Stimulated activated memory B cell treated with anti-CD40 and anti-IgM and Interleukin-4, amounts not matched to agents 10 μg/mL and 1 μg/mL and 100 μg/mL, for 72 hours (primary cell): ENCODE results near the gene GABRA1.

ENCODE experiments used
- ATAC-seq: fragments of 150-1000 bp; cut with Tn5 transposase; 2 replicates; pipeline ENCODE4 v1.10.0; 2021
- H3K27ac Mint-ChIP-seq: one replicate; pipeline ENCODE4 v1.8.0; 2022; ENCODE audit warnings: mild to moderate bottlenecking, mixed read lengths
- H3K27me3 Mint-ChIP-seq: one replicate; pipeline ENCODE4 v1.8.0; 2022; ENCODE audit warnings: mixed read lengths
- H3K36me3 Mint-ChIP-seq: one replicate; pipeline ENCODE4 v1.8.0; 2022; ENCODE audit warnings: mixed read lengths
- H3K4me1 Mint-ChIP-seq: one replicate; pipeline ENCODE4 v1.8.0; 2022; ENCODE audit warnings: mixed read lengths
- H3K4me3 Mint-ChIP-seq: one replicate; pipeline ENCODE4 v1.8.0; 2022; ENCODE audit warnings: mild to moderate bottlenecking, moderate library complexity, mixed read lengths
- H3K9me3 Mint-ChIP-seq: one replicate; pipeline ENCODE4 v1.8.0; 2022; ENCODE audit warnings: mixed read lengths

The GABRA1 gene

DNA sequence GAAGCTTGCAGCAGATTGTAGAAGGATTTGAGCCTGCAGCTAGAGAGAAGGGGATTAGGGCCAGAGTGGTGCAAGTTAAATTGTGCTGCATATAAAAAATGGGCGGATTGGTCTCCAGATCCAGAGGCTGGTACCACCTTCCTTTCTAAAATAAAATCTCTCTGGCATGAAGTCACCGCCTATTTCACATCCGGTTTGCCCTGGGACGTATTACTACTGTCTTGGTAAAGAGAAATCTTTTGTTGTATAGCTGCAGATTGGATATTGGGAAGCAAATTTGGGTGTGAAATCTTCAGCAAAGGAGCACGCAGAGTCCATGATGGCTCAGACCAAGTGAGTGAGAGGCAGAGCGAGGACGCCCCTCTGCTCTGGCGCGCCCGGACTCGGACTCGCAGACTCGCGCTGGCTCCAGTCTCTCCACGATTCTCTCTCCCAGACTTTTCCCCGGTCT, at the start of gene GABRA1:
Gene GABRA1, plus strand, starts transcription at position 180 of the 451 bp plus-strand sequence. CDS start 2,691 bp downstream, outside the sequence.
- no peak within 1 kb of the TSS for H3K27ac Mint-ChIP-seq
- no peak within 1 kb of the TSS for H3K4me3 Mint-ChIP-seq
- no peaks in the 10 kb centered on the region for H3K4me1 Mint-ChIP-seq
- peaks cover 3% of the 10 kb centered on the region for H3K9me3 Mint-ChIP-seq
- ATAC-seq, result no peak
- H3K27me3 Mint-ChIP-seq, result peaks cover 23% of the 10 kb centered on the region
- H3K36me3 Mint-ChIP-seq, result no peaks in the 10 kb centered on the region

DNA sequence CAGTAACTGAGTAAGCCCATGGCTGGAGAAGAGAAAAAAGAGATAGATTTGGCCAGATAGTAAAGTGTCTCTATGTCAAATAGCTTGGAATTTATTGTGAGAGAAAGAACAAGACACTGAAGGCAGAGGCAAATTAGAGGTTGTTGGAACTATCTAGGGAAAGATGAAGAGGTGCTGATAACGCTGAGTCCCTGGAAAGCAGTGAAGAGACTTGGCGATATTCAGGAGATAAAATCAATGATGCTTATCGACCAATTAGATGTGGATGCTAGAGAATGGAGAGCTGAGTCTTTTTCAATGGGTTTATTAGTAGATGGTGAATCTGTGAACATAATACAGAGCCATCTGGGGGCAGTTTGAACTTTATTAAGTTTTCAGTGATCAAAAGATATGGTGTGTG, 48.6 kb upstream of the GABRA1 start:
- no peaks in the 10 kb centered on the region for H3K36me3 Mint-ChIP-seq
- no peak overlapping the region for H3K4me3 Mint-ChIP-seq
- H3K4me1 Mint-ChIP-seq, result no peaks in the 10 kb centered on the region
- no peak for ATAC-seq
- H3K9me3 Mint-ChIP-seq, result no peaks in the 10 kb centered on the region
- H3K27ac Mint-ChIP-seq, result no peak overlapping the region
- H3K27me3 Mint-ChIP-seq, result no peaks in the 10 kb centered on the region

DNA sequence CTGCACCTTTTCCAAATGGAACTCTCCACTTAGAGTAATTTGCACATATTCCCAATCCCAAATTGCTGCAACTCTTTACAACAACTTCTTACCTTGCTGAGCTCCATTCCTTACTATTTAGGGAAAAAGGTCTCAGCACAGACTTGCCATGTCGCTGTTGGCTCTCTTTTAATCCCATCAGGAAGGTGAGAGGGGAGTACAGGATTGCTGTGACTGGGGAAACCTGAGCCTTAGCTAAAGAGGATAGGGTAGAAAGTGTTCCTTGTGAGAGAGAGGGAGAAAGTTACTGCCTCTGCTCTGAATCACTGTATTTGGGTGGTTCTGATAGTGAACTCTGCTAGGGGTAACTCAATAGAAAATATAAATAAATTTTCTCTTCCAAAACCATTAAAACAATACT, 43.7 kb upstream of the GABRA1 start:
- Mint-ChIP-seq H3K9me3 (no peaks in the 10 kb centered on the region), H3K27me3 (no peaks in the 10 kb centered on the region), H3K27ac (no peak overlapping the region), H3K36me3 (no peaks in the 10 kb centered on the region), H3K4me3 (no peak overlapping the region), H3K4me1 (no peaks in the 10 kb centered on the region)
- no peak for ATAC-seq

DNA sequence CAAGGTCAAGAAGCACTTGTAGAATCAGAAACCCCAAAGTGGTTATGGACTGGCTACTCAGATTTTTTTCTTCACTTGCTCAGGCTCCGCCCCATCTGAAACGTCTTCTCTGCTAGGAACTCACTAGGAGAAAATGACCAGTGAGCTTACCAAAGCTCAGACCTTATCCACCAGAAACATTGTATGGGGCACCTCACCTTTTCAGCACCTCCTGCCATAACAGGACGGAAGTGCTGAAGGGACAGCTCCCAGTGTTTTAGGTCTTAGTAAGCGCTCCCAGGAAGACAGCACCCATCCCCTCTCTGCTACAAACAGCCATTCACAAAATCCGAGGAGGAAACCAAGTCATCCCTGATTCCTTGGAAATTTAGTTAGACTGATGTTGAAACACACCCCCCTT, 1.2 kb upstream of the GABRA1 start:
- Mint-ChIP-seq H3K27me3 (peaks cover 23% of the 10 kb centered on the region), H3K27ac (no peak overlapping the region), H3K4me3 (no peak overlapping the region), H3K36me3 (no peaks in the 10 kb centered on the region), H3K9me3 (peaks cover 3% of the 10 kb centered on the region), H3K4me1 (no peaks in the 10 kb centered on the region)
- no peak for ATAC-seq

DNA sequence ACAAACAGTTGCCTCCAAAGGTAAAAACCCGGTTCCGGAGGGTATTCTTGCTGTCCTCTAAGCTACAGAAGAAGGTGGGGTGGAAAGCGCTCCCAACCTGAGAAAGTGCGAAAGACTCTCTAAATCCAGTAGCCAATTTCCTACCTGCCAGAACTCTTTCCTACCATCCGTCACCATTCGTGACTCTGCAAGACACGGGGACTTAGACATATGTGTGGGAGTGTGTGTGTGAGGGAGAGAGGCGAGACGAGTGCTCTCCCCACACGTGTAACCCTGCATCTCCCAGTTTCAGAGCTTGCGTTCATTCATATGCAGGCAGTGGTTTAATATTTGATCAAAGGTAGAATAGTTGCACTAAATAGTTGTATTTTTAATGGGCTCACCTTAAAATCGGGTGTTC, 473 bp upstream of the GABRA1 start:
- no peak overlapping the region for H3K4me3 Mint-ChIP-seq

DNA sequence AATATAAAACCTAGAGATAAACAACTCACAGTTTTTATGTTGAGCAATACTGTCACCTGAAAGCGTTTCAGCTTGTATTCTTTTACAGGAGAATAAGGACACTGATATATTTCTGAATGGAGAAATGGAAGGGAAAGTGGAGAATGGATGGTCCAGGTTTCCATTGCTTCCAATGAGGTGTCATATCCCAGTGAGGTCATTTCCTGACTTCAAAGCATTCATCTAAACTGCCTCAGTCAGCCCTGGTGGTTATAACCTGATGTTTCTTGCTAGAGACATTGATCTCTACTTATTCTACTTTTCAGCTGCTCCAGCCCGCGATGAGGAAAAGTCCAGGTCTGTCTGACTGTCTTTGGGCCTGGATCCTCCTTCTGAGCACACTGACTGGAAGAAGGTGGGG, 2.6 kb downstream of the GABRA1 start:
- Mint-ChIP-seq H3K9me3 (peaks cover 3% of the 10 kb centered on the region), H3K36me3 (no peaks in the 10 kb centered on the region), H3K4me3 (no peak overlapping the region)

More for the DNA sequence above, 473 bp upstream of the GABRA1 start:
- H3K9me3 Mint-ChIP-seq, result peaks cover 3% of the 10 kb centered on the region
- H3K27ac Mint-ChIP-seq, result no peak overlapping the region
- peaks cover 23% of the 10 kb centered on the region for H3K27me3 Mint-ChIP-seq
- no peaks in the 10 kb centered on the region for H3K36me3 Mint-ChIP-seq
- ATAC-seq, result no peak
- H3K4me1 Mint-ChIP-seq, result no peaks in the 10 kb centered on the region

DNA sequence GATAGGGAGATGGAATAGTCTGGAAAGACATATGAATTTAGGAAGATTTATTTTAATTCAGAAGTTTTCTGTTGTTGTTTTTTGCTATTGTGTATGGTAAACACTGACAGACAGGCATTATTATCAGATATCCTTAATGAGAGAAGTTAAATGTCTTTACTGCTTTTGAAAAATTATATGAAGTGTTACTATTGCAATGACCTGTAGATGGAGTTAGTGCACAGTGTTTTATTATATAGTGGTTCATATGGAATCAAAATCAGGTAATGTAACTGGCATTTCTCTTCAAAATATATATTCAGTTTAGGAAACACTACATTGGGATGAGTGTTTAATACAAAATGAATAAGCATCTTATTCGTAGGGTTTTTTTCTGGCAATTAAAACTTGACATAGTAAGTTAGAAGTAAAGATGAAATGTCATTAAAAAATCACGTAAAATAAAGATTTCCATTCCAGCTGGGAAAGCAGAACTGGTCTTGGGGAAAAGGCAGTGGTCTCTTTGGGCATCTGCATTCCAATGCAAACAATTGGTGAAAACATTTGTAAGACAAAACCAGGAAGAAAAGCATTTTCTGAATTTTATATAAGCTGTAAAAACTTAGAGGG, 3.9 kb downstream of the GABRA1 start:
- Mint-ChIP-seq H3K4me1 (no peaks in the 10 kb centered on the region), H3K4me3 (no peak overlapping the region), H3K27ac (no peak overlapping the region), H3K9me3 (peaks cover 3% of the 10 kb centered on the region), H3K36me3 (no peaks in the 10 kb centered on the region), H3K27me3 (peaks cover 22% of the 10 kb centered on the region)
- no peak for ATAC-seq

More for the DNA sequence above, 2.6 kb downstream of the GABRA1 start:
- Mint-ChIP-seq H3K27ac (no peak overlapping the region), H3K27me3 (peaks cover 23% of the 10 kb centered on the region), H3K4me1 (no peaks in the 10 kb centered on the region)
- ATAC-seq, result no peak

DNA sequence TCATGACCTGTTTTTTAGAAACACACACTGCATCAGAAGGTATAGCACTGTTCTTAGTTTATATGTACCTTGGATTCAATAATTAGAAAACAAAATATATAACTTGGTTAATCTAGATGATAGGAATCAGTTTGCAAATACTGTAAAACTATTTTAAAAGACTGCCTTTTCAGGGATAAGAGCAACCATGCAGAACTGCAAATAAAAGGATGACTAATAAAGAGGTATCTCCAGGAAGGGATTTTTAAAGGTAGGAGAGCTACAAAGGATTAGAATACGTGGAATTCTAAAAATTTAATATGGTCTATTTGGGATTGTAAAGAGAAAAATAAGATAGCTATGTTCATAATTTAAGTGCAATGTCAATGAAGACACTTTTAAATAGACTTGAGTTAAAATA, 9.4 kb downstream of the GABRA1 start:
- H3K27ac Mint-ChIP-seq, result no peak overlapping the region
- H3K4me3 Mint-ChIP-seq, result no peak overlapping the region
- H3K27me3 Mint-ChIP-seq, result no peaks in the 10 kb centered on the region
- H3K4me1 Mint-ChIP-seq, result no peaks in the 10 kb centered on the region
- no peak for ATAC-seq
- no peaks in the 10 kb centered on the region for H3K36me3 Mint-ChIP-seq
- peaks cover 9% of the 10 kb centered on the region for H3K9me3 Mint-ChIP-seq

DNA sequence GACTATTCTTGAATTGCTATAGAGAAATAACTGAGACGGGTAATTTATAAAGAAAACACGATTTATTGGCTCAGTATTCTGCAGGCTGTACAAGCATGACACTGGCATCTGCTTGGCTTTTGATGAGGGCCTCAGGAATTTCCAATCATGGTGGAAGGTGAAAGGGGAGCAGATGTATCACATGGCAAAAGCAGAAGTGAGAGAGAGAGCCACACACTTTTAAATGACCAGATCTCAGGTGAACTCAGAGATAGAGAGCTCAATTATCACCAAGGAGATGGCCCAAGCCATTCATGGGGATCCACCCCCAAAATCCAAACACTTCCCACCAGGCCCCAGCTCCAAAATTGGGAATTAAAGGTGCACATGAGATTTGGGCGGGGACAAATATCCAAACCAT, 15.3 kb downstream of the GABRA1 start:
- no peaks in the 10 kb centered on the region for H3K4me1 Mint-ChIP-seq
- H3K4me3 Mint-ChIP-seq, result no peak overlapping the region
- ATAC-seq, result no peak
- H3K9me3 Mint-ChIP-seq, result peaks cover 6% of the 10 kb centered on the region
- H3K36me3 Mint-ChIP-seq, result no peaks in the 10 kb centered on the region
- H3K27me3 Mint-ChIP-seq, result no peaks in the 10 kb centered on the region
- no peak overlapping the region for H3K27ac Mint-ChIP-seq

DNA sequence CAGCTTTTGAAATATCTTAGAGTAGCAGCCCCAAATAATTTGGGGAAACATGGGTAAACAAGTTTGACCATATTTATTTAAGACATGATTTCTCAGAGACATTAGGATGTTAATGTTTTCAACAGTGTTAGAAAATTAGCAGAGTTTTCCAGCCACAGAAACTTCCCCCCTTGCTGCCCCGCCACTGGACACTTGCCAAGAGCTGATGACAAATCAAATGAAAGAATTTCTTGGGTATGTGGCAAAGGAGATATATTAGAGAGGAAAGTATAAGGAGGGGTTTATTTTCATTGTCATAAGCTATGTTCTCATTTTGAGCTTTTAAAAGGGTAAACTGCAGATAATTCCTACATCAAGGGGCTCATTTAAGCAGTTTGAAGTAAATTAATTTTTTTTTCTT, 15.9 kb downstream of the GABRA1 start:
- H3K36me3 Mint-ChIP-seq, result no peaks in the 10 kb centered on the region
- no peaks in the 10 kb centered on the region for H3K27me3 Mint-ChIP-seq
- H3K27ac Mint-ChIP-seq, result no peak overlapping the region
- no peak overlapping the region for H3K4me3 Mint-ChIP-seq
- no peaks in the 10 kb centered on the region for H3K4me1 Mint-ChIP-seq
- ATAC-seq, result no peak
- H3K9me3 Mint-ChIP-seq, result peaks cover 4% of the 10 kb centered on the region

DNA sequence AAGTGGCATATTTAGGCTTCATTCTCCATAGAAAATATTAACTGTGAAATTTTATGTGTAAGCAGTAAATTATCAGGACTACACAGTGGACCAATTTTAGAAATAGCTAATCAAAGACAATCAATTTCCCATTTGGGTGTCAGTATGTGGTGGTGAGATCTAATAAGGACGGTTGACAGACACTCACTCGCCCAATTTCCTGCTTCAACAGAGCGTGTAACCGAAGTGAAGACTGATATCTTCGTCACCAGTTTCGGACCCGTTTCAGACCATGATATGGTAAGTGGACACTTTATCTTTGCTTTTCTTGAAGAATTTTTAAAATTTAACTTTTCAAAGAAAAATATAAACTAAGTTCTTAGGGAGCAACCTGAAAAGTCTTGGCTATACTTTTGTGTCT, 17.6 kb downstream of the GABRA1 start:
- Mint-ChIP-seq H3K36me3 (no peaks in the 10 kb centered on the region), H3K9me3 (peaks cover 4% of the 10 kb centered on the region), H3K27ac (no peak overlapping the region), H3K4me3 (no peak overlapping the region), H3K27me3 (no peaks in the 10 kb centered on the region), H3K4me1 (no peaks in the 10 kb centered on the region)
- no peak for ATAC-seq

DNA sequence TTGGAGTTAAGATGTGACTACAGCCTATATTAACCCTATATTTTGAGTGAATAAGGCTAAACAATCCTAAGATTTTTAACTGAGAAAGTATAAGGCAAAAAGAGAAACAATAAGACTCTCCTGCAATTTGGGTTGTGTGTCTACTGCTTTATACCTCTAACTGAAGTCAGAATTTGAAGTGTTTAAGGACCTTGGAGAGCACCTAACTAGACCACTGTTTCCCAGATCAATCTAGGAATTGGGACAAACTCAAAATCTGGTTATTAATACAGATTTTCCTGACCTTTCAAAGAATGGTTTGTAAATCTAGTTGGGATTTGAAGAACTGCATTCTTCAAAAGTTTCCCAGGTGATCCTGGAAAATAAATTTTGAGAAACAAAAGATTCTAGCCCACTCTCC, 42.1 kb downstream of the GABRA1 start:
- no peaks in the 10 kb centered on the region for H3K36me3 Mint-ChIP-seq
- no peaks in the 10 kb centered on the region for H3K9me3 Mint-ChIP-seq
- no peak overlapping the region for H3K27ac Mint-ChIP-seq
- no peak overlapping the region for H3K4me3 Mint-ChIP-seq
- no peak for ATAC-seq
- H3K27me3 Mint-ChIP-seq, result no peaks in the 10 kb centered on the region
- no peaks in the 10 kb centered on the region for H3K4me1 Mint-ChIP-seq

DNA sequence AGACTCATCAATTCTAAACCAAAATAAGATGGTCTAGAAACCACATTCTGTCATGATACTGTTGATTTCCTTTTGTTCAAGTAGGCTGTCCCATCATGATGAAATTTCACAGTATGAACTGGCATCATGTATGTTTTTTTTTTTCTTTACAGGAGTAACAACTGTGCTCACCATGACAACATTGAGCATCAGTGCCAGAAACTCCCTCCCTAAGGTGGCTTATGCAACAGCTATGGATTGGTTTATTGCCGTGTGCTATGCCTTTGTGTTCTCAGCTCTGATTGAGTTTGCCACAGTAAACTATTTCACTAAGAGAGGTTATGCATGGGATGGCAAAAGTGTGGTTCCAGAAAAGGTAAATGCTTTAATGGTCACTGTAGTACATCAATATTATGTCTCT, 47.6 kb downstream of the GABRA1 start:
- no peak for ATAC-seq
- H3K36me3 Mint-ChIP-seq, result no peaks in the 10 kb centered on the region
- H3K4me1 Mint-ChIP-seq, result no peaks in the 10 kb centered on the region

DNA sequence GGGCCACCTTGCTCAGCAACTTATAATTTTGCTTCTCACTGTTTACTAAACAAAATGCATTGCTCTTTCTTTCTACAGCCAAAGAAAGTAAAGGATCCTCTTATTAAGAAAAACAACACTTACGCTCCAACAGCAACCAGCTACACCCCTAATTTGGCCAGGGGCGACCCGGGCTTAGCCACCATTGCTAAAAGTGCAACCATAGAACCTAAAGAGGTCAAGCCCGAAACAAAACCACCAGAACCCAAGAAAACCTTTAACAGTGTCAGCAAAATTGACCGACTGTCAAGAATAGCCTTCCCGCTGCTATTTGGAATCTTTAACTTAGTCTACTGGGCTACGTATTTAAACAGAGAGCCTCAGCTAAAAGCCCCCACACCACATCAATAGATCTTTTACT, 49.1 kb downstream of the GABRA1 start:
- Mint-ChIP-seq H3K9me3 (no peaks in the 10 kb centered on the region), H3K27me3 (no peaks in the 10 kb centered on the region), H3K36me3 (no peaks in the 10 kb centered on the region), H3K27ac (no peak overlapping the region), H3K4me3 (no peak overlapping the region), H3K4me1 (no peaks in the 10 kb centered on the region)
- ATAC-seq, result no peak

More for the DNA sequence above, 47.6 kb downstream of the GABRA1 start:
- no peak overlapping the region for H3K27ac Mint-ChIP-seq
- H3K4me3 Mint-ChIP-seq, result no peak overlapping the region
- H3K27me3 Mint-ChIP-seq, result no peaks in the 10 kb centered on the region
- no peaks in the 10 kb centered on the region for H3K9me3 Mint-ChIP-seq

DNA sequence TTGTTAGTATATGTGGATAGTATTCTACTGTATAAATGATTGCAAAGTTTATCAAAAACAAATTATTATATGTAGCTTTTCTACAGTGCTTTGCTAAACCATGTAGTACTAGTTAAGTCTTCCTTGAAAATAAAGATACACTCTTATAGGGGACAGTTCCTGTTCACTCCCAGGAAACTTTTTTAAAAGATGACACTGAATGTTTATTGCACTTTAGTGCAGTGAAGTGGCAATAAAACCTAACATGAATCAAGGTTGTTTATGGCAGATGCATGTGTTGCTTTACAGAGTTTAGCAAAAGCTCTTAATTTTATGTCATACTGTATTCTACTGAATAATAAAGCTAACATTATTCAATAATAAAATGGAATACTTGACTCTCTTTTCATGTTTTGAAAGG, 51.7 kb downstream of the GABRA1 start:
- Mint-ChIP-seq H3K27ac (no peak overlapping the region), H3K4me3 (no peak overlapping the region), H3K4me1 (no peaks in the 10 kb centered on the region), H3K36me3 (no peaks in the 10 kb centered on the region), H3K9me3 (peaks cover 3% of the 10 kb centered on the region), H3K27me3 (no peaks in the 10 kb centered on the region)
- no peak for ATAC-seq

DNA sequence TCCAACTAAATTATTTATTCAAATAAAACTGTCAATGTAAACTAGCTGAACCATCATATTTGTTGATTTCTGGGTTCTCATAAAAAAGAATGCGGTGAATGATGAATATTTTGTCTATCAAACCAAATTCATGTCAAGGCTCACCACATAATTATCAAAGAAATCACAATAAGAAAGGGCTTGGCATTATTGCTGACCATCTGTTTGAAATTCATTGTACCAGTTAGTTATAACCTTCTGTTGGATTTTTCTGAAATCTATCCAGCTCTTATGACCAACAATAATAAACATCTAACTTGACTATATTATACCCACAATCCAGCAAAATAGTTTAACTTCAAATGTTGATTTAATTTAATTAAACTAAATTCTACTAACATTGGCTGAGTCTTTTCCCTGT, 53.1 kb downstream of the GABRA1 start:
- no peaks in the 10 kb centered on the region for H3K36me3 Mint-ChIP-seq
- no peaks in the 10 kb centered on the region for H3K4me1 Mint-ChIP-seq
- no peak overlapping the region for H3K4me3 Mint-ChIP-seq
- peaks cover 3% of the 10 kb centered on the region for H3K9me3 Mint-ChIP-seq
- ATAC-seq, result no peak
- no peaks in the 10 kb centered on the region for H3K27me3 Mint-ChIP-seq
- H3K27ac Mint-ChIP-seq, result no peak overlapping the region

DNA sequence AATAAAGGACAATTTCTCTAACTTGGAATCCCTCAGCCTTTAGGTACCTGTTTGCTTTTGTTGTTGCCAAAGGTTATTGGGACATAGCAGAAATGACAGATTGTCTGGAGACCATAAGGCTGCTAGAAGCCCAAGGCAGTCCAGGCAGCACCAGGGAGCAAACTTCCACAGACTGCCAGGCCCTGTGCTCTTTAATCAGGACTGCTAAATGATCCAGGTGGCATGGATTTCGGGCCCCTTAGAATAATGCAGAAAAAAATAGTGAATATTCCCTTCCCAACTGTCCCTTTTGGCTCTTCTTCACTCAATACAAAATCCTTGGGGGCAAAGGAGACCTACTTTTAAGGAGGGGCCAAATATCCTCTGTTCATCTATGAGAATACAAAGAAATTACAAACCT, 73.9 kb downstream of the GABRA1 start:
- Mint-ChIP-seq H3K4me3 (no peak overlapping the region), H3K4me1 (no peaks in the 10 kb centered on the region), H3K27me3 (no peaks in the 10 kb centered on the region), H3K27ac (no peak overlapping the region), H3K36me3 (no peaks in the 10 kb centered on the region), H3K9me3 (peaks cover 3% of the 10 kb centered on the region)
- ATAC-seq, result no peak
